GM23248 (cell line): ENCODE results near the gene PARP8. TPM values are rescaled to one million over a fixed set of nuclear protein-coding genes. Genes with fewer than 3 reads are reported as not detected.

Experiments used
- DNase-seq: peaks from one replicate; pipeline ENCODE4 v3.0.0-alpha.2; 2015
- H2AFZ ChIP-seq: fragments of 200-600 bp; sonication (generic); 2 replicates; pipeline ENCODE4 v1.6.1; 2016; ENCODE audit warnings: antibody characterized with exemption
- H3F3A ChIP-seq: fragments of 200-600 bp; sonication (generic); 2 replicates; pipeline ENCODE4 v1.6.1; 2016; ENCODE audit warnings: mild to moderate bottlenecking, antibody characterized with exemption, mixed run types; ENCODE audit not compliant: insufficient read depth
- H3K27ac ChIP-seq: fragments of 200-600 bp; sonication (generic); 2 replicates; pipeline ENCODE4 v1.5.1; 2016; ENCODE audit warnings: mild to moderate bottlenecking
- H3K27me3 ChIP-seq: fragments of 200-600 bp; sonication (generic); replicated peaks from 2 replicates; pipeline ENCODE4 v1.6.1; 2016; ENCODE audit warnings: mild to moderate bottlenecking; ENCODE audit not compliant: insufficient read depth
- H3K36me3 ChIP-seq: fragments of 200-600 bp; sonication (generic); 2 replicates; pipeline ENCODE4 v1.6.1; 2016; ENCODE audit warnings: low read depth, mild to moderate bottlenecking
- H3K4me1 ChIP-seq: fragments of 200-600 bp; sonication (generic); 2 replicates; pipeline ENCODE4 v1.6.1; 2016; ENCODE audit warnings: mild to moderate bottlenecking; ENCODE audit not compliant: insufficient read depth
- H3K4me2 ChIP-seq: fragments of 200-600 bp; sonication (generic); one replicate; pipeline ENCODE4 v1.6.1; 2016; ENCODE audit warnings: mild to moderate bottlenecking; ENCODE audit not compliant: unreplicated experiment
- H3K4me3 ChIP-seq: fragments of 200-600 bp; sonication (generic); 2 replicates; pipeline ENCODE4 v1.5.1; 2016; ENCODE audit warnings: mild to moderate bottlenecking
- H3K79me2 ChIP-seq: fragments of 200-600 bp; sonication (generic); 2 replicates; pipeline ENCODE4 v1.6.1; 2016; ENCODE audit warnings: mild to moderate bottlenecking; ENCODE audit not compliant: insufficient read depth
- H3K9ac ChIP-seq: fragments of 200-600 bp; sonication (generic); 2 replicates; pipeline ENCODE4 v1.6.1; 2016; ENCODE audit warnings: mild to moderate bottlenecking
- H3K9me2 ChIP-seq: fragments of 200-600 bp; sonication (generic); 2 replicates; pipeline ENCODE4 v1.6.1; 2016; ENCODE audit warnings: mixed run types, mild to moderate bottlenecking, moderate library complexity; ENCODE audit not compliant: insufficient read depth
- H3K9me3 ChIP-seq: fragments of 200-600 bp; sonication (generic); one replicate; pipeline ENCODE4 v1.6.1; 2017; ENCODE audit warnings: low read depth
- H4K20me1 ChIP-seq: fragments of 200-600 bp; sonication (generic); 2 replicates; pipeline ENCODE4 v1.6.0; 2016; ENCODE audit not compliant: insufficient read depth
- EZH2 ChIP-seq: fragments of 200-600 bp; sonication (generic); IDR thresholded peaks from 2 replicates; pipeline ENCODE4 v1.6.1; 2018; ENCODE audit warnings: antibody characterized with exemption, mild to moderate bottlenecking; ENCODE audit not compliant: insufficient read depth, poor library complexity, severe bottlenecking
- EZH2phosphoT487 ChIP-seq: fragments of 200-600 bp; sonication (generic); IDR thresholded peaks from 2 replicates; pipeline ENCODE4 v1.6.1; 2018; ENCODE audit warnings: antibody characterized with exemption, moderate library complexity, mild to moderate bottlenecking, low read depth; ENCODE audit not compliant: insufficient read depth
- WGBS, 2 experiments: methylation state at CpG; one replicate each; pipeline ENCODE4 v1.1.6; 2015 to 2017; ENCODE audit warnings: low lambda C conversion rate in 2 of 2, low coverage in 1 of 2; ENCODE audit errors: missing lambda C conversion rate in 2 of 2; 5-methylcytosine and 5-hydroxymethylcytosine counted together
- in situ Hi-C: fragments of 300-500 bp; cut with MboI; formaldehyde crosslinking; loops from 2 replicates; pipeline ENCODE4 v1.15.0; 2020
- polyA plus RNA-seq: library from polyadenylated mRNA; unstranded; fragments of >200 nt; fragmentation: Nextera tagmentation; extraction: Ambion mirVana; gene quantifications from 2 replicates; pipeline ENCODE4 v1.2.1, GENCODE V29; 2016
- total RNA-seq: library from RNA; depleted of rRNA; stranded (reverse); fragments of >200 nt; shearing (Covaris generic); gene quantifications from 2 replicates; pipeline ENCODE4 v1.2.3, GENCODE V29; 2014

Gene PARP8
- total and polyA plus RNA-seq, 2 experiments from 2014 or later = 1.1 to 2.5 TPM

DNA sequence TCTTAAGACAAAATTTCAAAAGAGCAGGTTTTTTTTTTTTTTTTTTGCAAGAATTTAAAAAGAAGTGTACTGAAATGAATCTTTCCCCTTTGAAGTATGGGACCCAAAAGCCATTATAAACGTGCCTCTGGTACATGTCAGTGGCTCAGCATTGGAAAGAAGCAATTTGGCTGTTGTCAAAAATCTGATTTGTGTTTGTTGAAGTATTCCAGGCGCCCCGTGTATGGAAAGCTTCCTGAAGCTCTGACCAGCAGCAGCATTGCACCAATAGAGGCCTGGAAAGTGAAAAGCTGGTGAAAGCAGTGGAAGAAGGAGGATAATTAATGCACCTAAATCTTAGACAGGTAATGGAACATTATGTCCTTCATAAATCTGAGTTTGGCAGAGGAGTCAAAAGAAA is 215.0 kb downstream of the PARP8 start:
- no peak for DNase-seq
- Histone ChIP-seq H3K4me2 (no peak overlapping the region), H3K79me2 (no peaks in the 10 kb centered on the region), H3K27ac (no peak overlapping the region), H3F3A (no peaks in the 10 kb centered on the region), H3K9me2 (no peaks in the 10 kb centered on the region), H2AFZ (no peak overlapping the region), H3K4me3 (no peak overlapping the region), H3K4me1 (no peaks in the 10 kb centered on the region), H3K27me3 (no peaks in the 10 kb centered on the region), H3K36me3 (no peaks in the 10 kb centered on the region), H3K9ac (no peak overlapping the region), H3K9me3 (no peaks in the 10 kb centered on the region), H4K20me1 (no peaks in the 10 kb centered on the region)
- in situ Hi-C loops = no loop called here
- WGBS, 2 experiments = 0 to 2% methylated on average over 3 of the region's 3 CpGs
- TF ChIP-seq EZH2phosphoT487 (no peak), EZH2 (no peak)

DNA sequence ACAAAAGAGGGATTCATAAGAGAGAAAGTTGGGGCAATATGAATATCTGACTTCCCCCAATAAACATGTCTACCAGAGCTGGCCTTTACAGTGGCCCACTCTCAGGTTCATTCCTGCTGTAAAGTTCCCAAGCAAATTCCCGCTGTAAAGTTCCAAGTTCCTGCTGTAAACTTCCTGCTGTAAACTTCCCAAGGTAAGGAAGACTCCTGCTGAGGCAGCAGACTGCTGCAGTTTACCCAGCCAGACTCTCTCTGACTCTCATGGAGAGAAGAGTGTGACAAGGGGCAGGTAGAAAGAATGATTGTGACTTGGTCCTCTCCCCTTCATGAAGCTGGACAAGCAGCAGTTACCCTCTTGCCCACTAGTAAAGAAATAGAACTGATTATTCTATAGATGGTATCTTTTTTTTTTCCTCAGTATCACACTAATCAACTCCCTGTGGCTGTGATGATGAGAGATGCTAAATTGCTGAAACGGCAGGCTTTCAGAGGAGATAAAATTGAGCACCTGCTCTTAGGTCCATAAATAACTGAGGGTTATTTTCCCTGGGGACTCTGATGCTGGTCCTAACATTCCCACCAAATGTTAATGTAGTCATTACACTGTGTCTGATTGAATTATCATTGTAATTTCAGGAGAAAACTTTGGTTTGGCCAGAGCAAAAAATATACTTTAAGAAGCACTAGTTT is 220.4 kb downstream of the PARP8 start:
- TF ChIP-seq EZH2phosphoT487 (no peak), EZH2 (no peak)
- Histone ChIP-seq H3K9ac (no peak overlapping the region), H3K27ac (no peak overlapping the region), H3F3A (no peaks in the 10 kb centered on the region), H3K9me2 (no peaks in the 10 kb centered on the region), H3K36me3 (no peaks in the 10 kb centered on the region), H3K9me3 (no peaks in the 10 kb centered on the region), H2AFZ (no peak overlapping the region), H3K4me1 (no peaks in the 10 kb centered on the region), H3K79me2 (no peaks in the 10 kb centered on the region), H3K4me2 (no peak overlapping the region), H3K4me3 (no peak overlapping the region), H4K20me1 (no peaks in the 10 kb centered on the region), H3K27me3 (no peaks in the 10 kb centered on the region)
- in situ Hi-C loops = no loop called here
- no peak for DNase-seq
- 0% methylated on average over 2 of the region's 2 CpGs for WGBS, 2 experiments

DNA sequence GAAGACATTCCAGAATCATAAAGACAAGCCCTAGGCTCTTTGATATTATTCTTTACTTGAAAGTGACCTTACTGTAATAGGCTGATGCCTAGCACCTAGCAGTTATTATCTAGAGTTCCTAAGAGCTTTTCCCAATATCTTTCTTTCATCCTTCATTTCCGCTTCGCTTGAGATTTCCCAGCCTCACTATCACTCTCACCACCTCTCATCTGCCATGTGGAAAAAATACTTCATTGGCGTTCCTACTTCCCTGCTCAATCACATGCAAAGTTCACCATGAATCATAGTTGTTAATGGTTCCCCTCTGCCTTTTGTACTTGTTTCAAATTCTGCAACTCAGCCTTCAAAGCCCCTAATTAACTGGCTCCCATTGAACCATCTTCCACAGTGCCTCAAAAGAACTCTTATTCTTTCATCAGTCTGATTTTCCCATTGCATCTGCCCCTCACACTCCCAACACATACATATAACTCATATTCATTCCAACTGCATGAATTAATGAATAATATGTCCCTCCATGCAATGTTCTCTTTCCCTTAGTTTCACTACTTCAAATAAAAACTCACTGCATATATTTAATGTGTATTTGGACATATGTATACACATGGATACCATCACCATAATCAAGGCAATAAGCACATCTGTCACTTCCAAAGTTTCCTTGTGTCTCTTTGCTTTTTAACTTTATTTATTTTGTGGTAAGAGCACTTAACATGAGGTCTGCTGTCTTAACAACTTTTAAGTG is 221.6 kb downstream of the PARP8 start:
- in situ Hi-C loops = no loop called here
- no peak overlapping the region for H3K27ac ChIP-seq
- H3K79me2 ChIP-seq = no peaks in the 10 kb centered on the region
- WGBS, 2 experiments = 6 to 7% methylated on average over 3 of the region's 3 CpGs
- no peaks in the 10 kb centered on the region for H3K4me1 ChIP-seq
- H3K9me3 ChIP-seq = no peaks in the 10 kb centered on the region
- no peak overlapping the region for H3K9ac ChIP-seq
- H3K4me2 ChIP-seq = no peak overlapping the region
- H2AFZ ChIP-seq = no peak overlapping the region
- H3K9me2 ChIP-seq = no peaks in the 10 kb centered on the region
- no peak for DNase-seq
- no peaks in the 10 kb centered on the region for H3F3A ChIP-seq
- H4K20me1 ChIP-seq = no peaks in the 10 kb centered on the region
- no peak overlapping the region for H3K4me3 ChIP-seq
- no peaks in the 10 kb centered on the region for H3K27me3 ChIP-seq
- no peak for TF ChIP-seq EZH2
- TF ChIP-seq EZH2phosphoT487 = no peak
- no peaks in the 10 kb centered on the region for H3K36me3 ChIP-seq

DNA sequence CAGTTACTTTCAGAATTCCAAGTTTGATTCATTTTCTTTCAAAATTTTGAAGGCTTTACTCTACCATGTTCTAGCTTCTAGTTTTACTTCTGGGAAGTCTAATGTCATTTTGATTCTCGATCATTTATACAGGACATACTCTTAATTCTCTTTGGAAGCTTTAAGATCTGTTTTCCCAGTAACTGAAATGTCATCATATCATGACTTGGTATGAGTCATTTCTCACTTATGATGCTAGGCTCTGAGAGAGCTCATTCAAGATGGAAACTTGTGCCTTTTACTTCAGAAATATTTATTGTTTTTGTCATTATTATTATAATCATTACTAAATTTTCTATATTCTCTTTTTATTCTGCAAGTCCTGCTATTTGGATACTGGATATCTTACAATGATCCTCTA is 222.3 kb downstream of the PARP8 start:
- H3K9me3 ChIP-seq = no peaks in the 10 kb centered on the region
- H3K9ac ChIP-seq = no peak overlapping the region
- no peak overlapping the region for H3K27ac ChIP-seq
- H2AFZ ChIP-seq = no peak overlapping the region
- H3K27me3 ChIP-seq = no peaks in the 10 kb centered on the region
- no peaks in the 10 kb centered on the region for H3F3A ChIP-seq
- H3K9me2 ChIP-seq = no peaks in the 10 kb centered on the region
- no peaks in the 10 kb centered on the region for H3K36me3 ChIP-seq
- in situ Hi-C loops = no loop called here
- DNase-seq = peak; percentile 13
- no peaks in the 10 kb centered on the region for H3K4me1 ChIP-seq
- H3K4me2 ChIP-seq = no peak overlapping the region
- no peak overlapping the region for H3K4me3 ChIP-seq
- H4K20me1 ChIP-seq = no peaks in the 10 kb centered on the region
- WGBS, 2 experiments = 33 to 45% methylated on average over 1 of the region's 1 CpG
- no peak for TF ChIP-seq EZH2phosphoT487
- TF ChIP-seq EZH2 = no peak
- no peaks in the 10 kb centered on the region for H3K79me2 ChIP-seq
